ENCODE results near the gene ARMC12.

Gene ARMC12

GRCh38 chr6:35736253-35736894 lies 458 bp upstream of the ARMC12 start:
- no peak for DNase-seq

- DNase-seq = peak; percentile 64
These were observed 780 bp downstream of the ARMC12 start for GRCh38 chr6:35737413-35738211.

GRCh38 chr6:35739645-35740524 lies 3.1 kb downstream of the ARMC12 start:
- DNase-seq = no peak

- DNase-seq = no peak
These were observed 6.0 kb downstream of the ARMC12 start for GRCh38 chr6:35742842-35743241.

GRCh38 chr6:35745509-35745908 lies 8.7 kb downstream of the ARMC12 start:
- no peak for DNase-seq

GRCh38 chr6:35746516-35746915 lies 9.7 kb downstream of the ARMC12 start:
- no peak for DNase-seq

GRCh38 chr6:35747877-35748276 lies 11.0 kb downstream of the ARMC12 start:
- no peak for DNase-seq

GRCh38 chr6:35750557-35750956 lies 13.7 kb downstream of the ARMC12 start:
- DNase-seq = no peak

- DNase-seq = no peak
These were observed 14.8 kb downstream of the ARMC12 start for GRCh38 chr6:35751594-35751993.

- DNase-seq = no peak
These were observed 15.5 kb downstream of the ARMC12 start for GRCh38 chr6:35752330-35752729.

GRCh38 chr6:35754452-35755277 lies 17.8 kb downstream of the ARMC12 start:
- peak; percentile 8 for DNase-seq

GRCh38 chr6:35755278-35755924 lies 18.6 kb downstream of the ARMC12 start:
- no peak for DNase-seq

- no peak for DNase-seq
These were observed 20.8 kb downstream of the ARMC12 start for GRCh38 chr6:35757456-35758123.

- no peak for DNase-seq
These were observed 22.6 kb downstream of the ARMC12 start for GRCh38 chr6:35759426-35759825.

GRCh38 chr6:35765739-35766138 lies 28.9 kb downstream of the ARMC12 start:
- DNase-seq = no peak

- no peak for DNase-seq
These were observed 32.4 kb downstream of the ARMC12 start for GRCh38 chr6:35769211-35769610.

- no peak for DNase-seq
These were observed 34.5 kb downstream of the ARMC12 start for GRCh38 chr6:35771343-35771627.

GRCh38 chr6:35774116-35774794 lies 37.4 kb downstream of the ARMC12 start:
- no peak for DNase-seq

- no peak for DNase-seq
These were observed 38.2 kb downstream of the ARMC12 start for GRCh38 chr6:35775031-35775430.

GRCh38 chr6:35776364-35777215 lies 39.8 kb downstream of the ARMC12 start, which contains the start of gene CLPSL2:
CLPSL2 (plus strand) TSS chr6:35776598; CDS start chr6:35776619, 21 bp downstream.
- no peak for DNase-seq
